Large intestine (tissue), 3 donors: ENCODE measurements around the gene TARS3. TPM values are rescaled to one million over a fixed set of nuclear protein-coding genes. Genes with fewer than 3 reads are reported as not detected.
A peak's percentile ranks its signal among the peaks of the same experiment; 100 is the strongest.

Experiments
- DNase-seq, 2 donors: peaks; one replicate each; pipeline versions ENCODE4 v3.0.0 to v3.0.0-alpha.2; 2013
- H3K27ac ChIP-seq: one replicate; pipeline ENCODE4 v1.5.1; 2013; ENCODE audit warnings: low read length
- H3K27me3 ChIP-seq: 2 replicates; pipeline ENCODE4 v1.6.1; 2013; ENCODE audit warnings: low read length; ENCODE audit not compliant: control insufficient read depth, insufficient read depth
- H3K36me3 ChIP-seq: 2 replicates; pipeline ENCODE4 v1.6.1; 2013; ENCODE audit warnings: low read length; ENCODE audit not compliant: control insufficient read depth, insufficient read depth
- H3K4me1 ChIP-seq: one replicate; pipeline ENCODE4 v1.6.1; 2013; ENCODE audit warnings: low read length; ENCODE audit not compliant: control insufficient read depth, insufficient read depth
- H3K4me3 ChIP-seq: one replicate; pipeline ENCODE4 v1.5.1; 2013; ENCODE audit warnings: low read length
- H3K9me3 ChIP-seq: one replicate; pipeline ENCODE4 v1.6.1; 2013; ENCODE audit warnings: mild to moderate bottlenecking, low read depth, low read length, moderate library complexity; ENCODE audit not compliant: control insufficient read depth
- WGBS: methylation state at CpG from one replicate; pipeline ENCODE4 v1.1.5; 2013; ENCODE audit warnings: low lambda C conversion rate; ENCODE audit not compliant: insufficient coverage; 5-methylcytosine and 5-hydroxymethylcytosine counted together
- polyA plus RNA-seq: library from polyadenylated mRNA; unstranded; fragments of 120-200 nt; gene quantifications from one replicate; pipeline ENCODE4 v1.2.1, GENCODE V29; 2013

TARS3 gene
- polyA plus RNA-seq, 1 donor: 19.8 TPM

- H3K4me3 ChIP-seq: no peak overlapping the region
- peaks cover 9% of the 10 kb centered on the region for H3K4me1 ChIP-seq
- 60% methylated on average over 1 of the region's 8 CpGs for WGBS
- no peak for DNase-seq
- H3K27me3 ChIP-seq: no peaks in the 10 kb centered on the region
- H3K9me3 ChIP-seq: no peaks in the 10 kb centered on the region
- H3K36me3 ChIP-seq: peaks cover 54% of the 10 kb centered on the region
- no peak overlapping the region for H3K27ac ChIP-seq
These were observed 77.6 kb downstream of the TARS3 start for GRCh38 chr15:101646672-101647071.

- DNase-seq: no peak
- Histone ChIP-seq H3K36me3 (peaks cover 55% of the 10 kb centered on the region), H3K27ac (no peak overlapping the region), H3K9me3 (no peaks in the 10 kb centered on the region), H3K4me1 (peaks cover 4% of the 10 kb centered on the region), H3K4me3 (no peak overlapping the region), H3K27me3 (no peaks in the 10 kb centered on the region)
- no CpG with 5 or more reads among the region's 11 CpGs for WGBS
These were observed 81.9 kb downstream of the TARS3 start for GRCh38 chr15:101642361-101642760.

- peak in 1 of 2 donors; percentile 68 for DNase-seq
These were observed 82.4 kb downstream of the TARS3 start for GRCh38 chr15:101641894-101642293.

GRCh38 chr15:101641129-101641764, 83.0 kb downstream of the TARS3 start:
- no peaks in the 10 kb centered on the region for H3K9me3 ChIP-seq
- no peak overlapping the region for H3K4me3 ChIP-seq
- WGBS: 76% methylated on average over 3 of the region's 8 CpGs
- peak; percentile 63 to 70 for DNase-seq
- H3K27ac ChIP-seq: peak overlapping the region; percentile 25
- no peaks in the 10 kb centered on the region for H3K27me3 ChIP-seq
- H3K36me3 ChIP-seq: peaks cover 46% of the 10 kb centered on the region
- peaks cover 4% of the 10 kb centered on the region for H3K4me1 ChIP-seq

More at GRCh38 chr15:101641894-101642293, 82.4 kb downstream of the TARS3 start:
- peaks cover 4% of the 10 kb centered on the region for H3K4me1 ChIP-seq
- peak overlapping the region; percentile 25 for H3K27ac ChIP-seq
- 80% methylated on average over 1 of the region's 1 CpG for WGBS
- H3K9me3 ChIP-seq: no peaks in the 10 kb centered on the region
- no peak overlapping the region for H3K4me3 ChIP-seq
- no peaks in the 10 kb centered on the region for H3K27me3 ChIP-seq
- peaks cover 52% of the 10 kb centered on the region for H3K36me3 ChIP-seq

GRCh38 chr15:101639667-101640066, 84.6 kb downstream of the TARS3 start:
- Histone ChIP-seq H3K4me3 (no peak overlapping the region), H3K27me3 (no peaks in the 10 kb centered on the region), H3K27ac (no peak overlapping the region), H3K4me1 (peaks cover 4% of the 10 kb centered on the region), H3K36me3 (peaks cover 31% of the 10 kb centered on the region), H3K9me3 (no peaks in the 10 kb centered on the region)
- DNase-seq: no peak
- WGBS: 91% methylated on average over 1 of the region's 4 CpGs

GRCh38 chr15:101637919-101638318, 86.4 kb downstream of the TARS3 start:
- Histone ChIP-seq H3K36me3 (peaks cover 18% of the 10 kb centered on the region), H3K27ac (peak overlapping the region; percentile 15)
- whole genome bisulfite sequencing: no CpG with 5 or more reads among the region's 3 CpGs

GRCh38 chr15:101637516-101637915, 86.8 kb downstream of the TARS3 start:
- H3K27ac ChIP-seq: peak overlapping the region; percentile 15
- no peaks in the 10 kb centered on the region for H3K27me3 ChIP-seq
- peaks cover 4% of the 10 kb centered on the region for H3K4me1 ChIP-seq
- peaks cover 15% of the 10 kb centered on the region for H3K36me3 ChIP-seq
- no peaks in the 10 kb centered on the region for H3K9me3 ChIP-seq
- DNase-seq: peak in 1 of 2 donors; percentile 59
- H3K4me3 ChIP-seq: no peak overlapping the region
- 17% methylated on average over 3 of the region's 6 CpGs for WGBS

More at GRCh38 chr15:101637919-101638318, 86.4 kb downstream of the TARS3 start:
- Histone ChIP-seq H3K9me3 (no peaks in the 10 kb centered on the region), H3K4me1 (peaks cover 4% of the 10 kb centered on the region), H3K27me3 (no peaks in the 10 kb centered on the region), H3K4me3 (no peak overlapping the region)
- DNase-seq: no peak

GRCh38 chr15:101637038-101637437, 87.2 kb downstream of the TARS3 start:
- H3K36me3 ChIP-seq: peaks cover 13% of the 10 kb centered on the region
- WGBS: no CpG with 5 or more reads among the region's 3 CpGs
- DNase-seq: no peak
- H3K9me3 ChIP-seq: no peaks in the 10 kb centered on the region
- H3K4me3 ChIP-seq: no peak overlapping the region
- H3K4me1 ChIP-seq: peaks cover 4% of the 10 kb centered on the region
- H3K27ac ChIP-seq: no peak overlapping the region
- no peaks in the 10 kb centered on the region for H3K27me3 ChIP-seq

GRCh38 chr15:101635944-101636727, 88.1 kb downstream of the TARS3 start:
- Histone ChIP-seq H3K36me3 (peaks cover 13% of the 10 kb centered on the region), H3K9me3 (no peaks in the 10 kb centered on the region), H3K27ac (no peak overlapping the region), H3K4me3 (no peak overlapping the region), H3K27me3 (no peaks in the 10 kb centered on the region), H3K4me1 (peaks cover 4% of the 10 kb centered on the region)
- WGBS: 100% methylated on average over 2 of the region's 7 CpGs
- DNase-seq: no peak

GRCh38 chr15:101633356-101633755, 90.9 kb downstream of the TARS3 start:
- Histone ChIP-seq H3K27me3 (no peaks in the 10 kb centered on the region), H3K36me3 (no peaks in the 10 kb centered on the region), H3K9me3 (no peaks in the 10 kb centered on the region), H3K27ac (no peak overlapping the region), H3K4me1 (peaks cover 4% of the 10 kb centered on the region), H3K4me3 (no peak overlapping the region)
- 100% methylated on average over 1 of the region's 3 CpGs for WGBS
- no peak for DNase-seq
